Stimulated activated CD8-positive, alpha-beta memory T cell treated with anti-CD3 and anti-CD28 coated beads, Interleukin-15, amount 100 ng/mL, for 4 hours (primary cell): Measurements from ENCODE around the gene ANXA2R.
A peak's percentile ranks its signal among the peaks of the same experiment; 100 is the strongest.
"Not testable (repeated sequence)": the region's sequence is repeated elsewhere in the genome, so short reads cannot be mapped to it uniquely, and the experiment has no call there.

Experiments
- DNase-seq, 2 donors: peaks; one replicate each; pipeline ENCODE4 v3.0.0-alpha.2; 2020; ENCODE audit warnings: low read depth in 2 of 2

ANXA2R gene

GRCh38 chr5:43033841-43034590 lies 6.1 kb downstream of the ANXA2R start:
- no peak for DNase-seq

- no peak for DNase-seq
These were observed 12.9 kb downstream of the ANXA2R start for GRCh38 chr5:43027054-43027785.

GRCh38 chr5:43025184-43025950 lies 14.8 kb downstream of the ANXA2R start:
- DNase-seq: not testable (repeated sequence)

GRCh38 chr5:43024217-43024616 lies 15.9 kb downstream of the ANXA2R start:
- no peak for DNase-seq

GRCh38 chr5:43021151-43021550 lies 19.0 kb downstream of the ANXA2R start:
- no peak for DNase-seq

- no peak for DNase-seq
These were observed 19.7 kb downstream of the ANXA2R start for GRCh38 chr5:43020399-43020746.

GRCh38 chr5:43019614-43020398 lies 20.3 kb downstream of the ANXA2R start:
- DNase-seq: peak; percentile 58 to 77

- DNase-seq: no peak
These were observed 20.9 kb downstream of the ANXA2R start for GRCh38 chr5:43019291-43019613.

GRCh38 chr5:43017428-43017815 lies 22.7 kb downstream of the ANXA2R start:
- no peak for DNase-seq

- no peak for DNase-seq
These were observed 23.8 kb downstream of the ANXA2R start for GRCh38 chr5:43016217-43016779.

GRCh38 chr5:43014522-43014921 lies 25.6 kb downstream of the ANXA2R start:
- no peak for DNase-seq

- no peak for DNase-seq
These were observed 29.2 kb downstream of the ANXA2R start for GRCh38 chr5:43010935-43011315.

- DNase-seq: peak; percentile 80 to 87
These were observed 31.6 kb downstream of the ANXA2R start for GRCh38 chr5:43008363-43009153.

- peak; percentile 49 to 53 for DNase-seq
These were observed 32.2 kb downstream of the ANXA2R start for GRCh38 chr5:43007911-43008362.

- DNase-seq: peak; percentile 64 to 65
These were observed 32.7 kb downstream of the ANXA2R start for GRCh38 chr5:43007246-43007910.

- DNase-seq: no peak
These were observed 33.5 kb downstream of the ANXA2R start for GRCh38 chr5:43006424-43007202.

- no peak for DNase-seq
These were observed 35.1 kb downstream of the ANXA2R start for GRCh38 chr5:43005031-43005430.

GRCh38 chr5:43001748-43002147 lies 38.4 kb downstream of the ANXA2R start:
- DNase-seq: no peak

- no peak for DNase-seq
These were observed 39.2 kb downstream of the ANXA2R start for GRCh38 chr5:43000914-43001313.
